BLaER1 (cell line): ENCODE results near the gene TSC2.
"Not testable (repeated sequence)": the region's sequence is repeated elsewhere in the genome, so short reads cannot be mapped to it uniquely, and the experiment has no call there.

Experiments used
- H3K27ac ChIP-seq: shearing (Covaris generic); formaldehyde crosslinking; 2 replicates; pipeline ENCODE4 v1.8.1; 2022
- H3K27me3 ChIP-seq: shearing (Covaris generic); formaldehyde crosslinking; 2 replicates; pipeline ENCODE4 v1.8.1; 2022
- H3K36me3 ChIP-seq: shearing (Covaris generic); formaldehyde crosslinking; 2 replicates; pipeline ENCODE4 v1.8.1; 2022
- H3K4me1 ChIP-seq: shearing (Covaris generic); formaldehyde crosslinking; 2 replicates; pipeline ENCODE4 v1.8.1; 2022
- H3K4me2 ChIP-seq: shearing (Covaris generic); formaldehyde crosslinking; 2 replicates; pipeline ENCODE4 v1.8.1; 2022
- H3K4me3 ChIP-seq: shearing (Covaris generic); formaldehyde crosslinking; 2 replicates; pipeline ENCODE4 v1.8.1; 2022
- H3K9ac ChIP-seq: shearing (Covaris generic); formaldehyde crosslinking; 2 replicates; pipeline ENCODE4 v1.8.1; 2022
- H3K9me3 ChIP-seq: shearing (Covaris generic); formaldehyde crosslinking; 2 replicates; pipeline ENCODE4 v1.8.1; 2022
- H4K20me1 ChIP-seq: shearing (Covaris generic); formaldehyde crosslinking; 2 replicates; pipeline ENCODE4 v1.8.1; 2022
- Cebpa-rat ChIP-seq: shearing (Covaris generic); IDR thresholded peaks from 2 replicates; pipeline ENCODE4 v1.8.1; 2022

The TSC2 gene

GRCh38 chr16:2095918-2096582 is 48.3 kb downstream of the TSC2 start:
- Histone ChIP-seq H4K20me1 (peaks cover 25% of the 10 kb centered on the region; the same call in 1 of the 2 replicates), H3K9ac (no peak overlapping the region), H3K36me3 (peaks cover 91% of the 10 kb centered on the region), H3K4me1 (0 out of 2 replicates have a peak, but pooled peaks cover 4% of the 10 kb centered on the region), H3K4me2 (no peak overlapping the region), H3K9me3 (no peaks in the 10 kb centered on the region), H3K27ac (no peak overlapping the region), H3K27me3 (no peaks in the 10 kb centered on the region), H3K4me3 (no peak overlapping the region)
- TF ChIP-seq Cebpa-rat = no peak

GRCh38 chr16:2096853-2097595 is 49.2 kb downstream of the TSC2 start:
- no peak overlapping the region for H3K27ac ChIP-seq
- H3K4me1 ChIP-seq = 0 out of 2 replicates have a peak, but pooled peaks cover 4% of the 10 kb centered on the region
- no peaks in the 10 kb centered on the region for H3K27me3 ChIP-seq
- H3K4me2 ChIP-seq = no peak overlapping the region
- no peak overlapping the region for H3K4me3 ChIP-seq
- no peak for TF ChIP-seq Cebpa-rat
- H3K9ac ChIP-seq = no peak overlapping the region
- peaks cover 89% of the 10 kb centered on the region for H3K36me3 ChIP-seq
- no peaks in the 10 kb centered on the region for H3K9me3 ChIP-seq
- H4K20me1 ChIP-seq = peaks cover 25% of the 10 kb centered on the region; the same call in 1 of the 2 replicates

GRCh38 chr16:2097689-2098088 is 49.9 kb downstream of the TSC2 start:
- H3K9me3 ChIP-seq, H3K4me3 ChIP-seq, H3K4me2 ChIP-seq, H3K9ac ChIP-seq, H3K27me3 ChIP-seq, H3K27ac ChIP-seq, H3K4me1 ChIP-seq: not testable (repeated sequence)
- H4K20me1 ChIP-seq = peaks cover 20% of the 10 kb centered on the region; the same call in 1 of the 2 replicates
- peaks cover 88% of the 10 kb centered on the region for H3K36me3 ChIP-seq

GRCh38 chr16:2101581-2101980 is 53.8 kb downstream of the TSC2 start:
- not testable (repeated sequence) for H3K4me3 ChIP-seq, H3K27ac ChIP-seq, H3K4me2 ChIP-seq, H3K4me1 ChIP-seq, H3K27me3 ChIP-seq, H4K20me1 ChIP-seq, H3K9ac ChIP-seq, H3K9me3 ChIP-seq
- H3K36me3 ChIP-seq = peaks cover 72% of the 10 kb centered on the region

GRCh38 chr16:2102471-2102870 is 54.7 kb downstream of the TSC2 start:
- H3K4me2 ChIP-seq = no peak overlapping the region
- no peak overlapping the region for H3K27ac ChIP-seq
- no peaks in the 10 kb centered on the region for H3K4me1 ChIP-seq
- no peak for TF ChIP-seq Cebpa-rat
- peaks cover 70% of the 10 kb centered on the region for H3K36me3 ChIP-seq
- no peaks in the 10 kb centered on the region for H3K9me3 ChIP-seq
- no peak overlapping the region for H3K4me3 ChIP-seq
- H3K27me3 ChIP-seq = no peaks in the 10 kb centered on the region
- 0 out of 2 replicates have a peak, but pooled peaks cover 5% of the 10 kb centered on the region for H4K20me1 ChIP-seq
- no peak overlapping the region for H3K9ac ChIP-seq

- H3K27ac ChIP-seq, H3K9ac ChIP-seq, H3K4me1 ChIP-seq, H3K4me2 ChIP-seq, H3K27me3 ChIP-seq, H3K9me3 ChIP-seq, H3K4me3 ChIP-seq: not testable (repeated sequence)
- H3K36me3 ChIP-seq = peaks cover 78% of the 10 kb centered on the region
- H4K20me1 ChIP-seq = 0 out of 2 replicates have a peak, but pooled peaks cover 19% of the 10 kb centered on the region
These were observed 56.7 kb downstream of the TSC2 start for GRCh38 chr16:2104464-2104863.

- not testable (repeated sequence) for H3K9ac ChIP-seq, H3K9me3 ChIP-seq, H3K4me2 ChIP-seq, H3K27ac ChIP-seq, H3K27me3 ChIP-seq, H3K4me3 ChIP-seq, H3K4me1 ChIP-seq
- H3K36me3 ChIP-seq = peaks cover 78% of the 10 kb centered on the region
- 0 out of 2 replicates have a peak, but pooled peaks cover 27% of the 10 kb centered on the region for H4K20me1 ChIP-seq
These were observed 57.5 kb downstream of the TSC2 start for GRCh38 chr16:2105291-2105690.

- H3K27me3 ChIP-seq, H3K4me1 ChIP-seq, H3K27ac ChIP-seq, H3K4me2 ChIP-seq, H3K9ac ChIP-seq, H3K9me3 ChIP-seq, H3K4me3 ChIP-seq: not testable (repeated sequence)
- 0 out of 2 replicates have a peak, but pooled peaks cover 32% of the 10 kb centered on the region for H4K20me1 ChIP-seq
- H3K36me3 ChIP-seq = peaks cover 78% of the 10 kb centered on the region
These were observed 58.0 kb downstream of the TSC2 start for GRCh38 chr16:2105769-2106168.

- not testable (repeated sequence) for H3K27ac ChIP-seq
- H3K36me3 ChIP-seq = peaks cover 78% of the 10 kb centered on the region
These were observed 58.4 kb downstream of the TSC2 start for GRCh38 chr16:2106211-2106610.

GRCh38 chr16:2107121-2107790 is 59.5 kb downstream of the TSC2 start:
- not testable (repeated sequence) for H3K9ac ChIP-seq, H3K4me2 ChIP-seq
- H3K36me3 ChIP-seq = peaks cover 82% of the 10 kb centered on the region

More at GRCh38 chr16:2106211-2106610, 58.4 kb downstream of the TSC2 start:
- not testable (repeated sequence) for H3K9me3 ChIP-seq, H3K4me1 ChIP-seq, H3K9ac ChIP-seq, H3K27me3 ChIP-seq, H3K4me2 ChIP-seq, H3K4me3 ChIP-seq
- H4K20me1 ChIP-seq = 0 out of 2 replicates have a peak, but pooled peaks cover 36% of the 10 kb centered on the region

GRCh38 chr16:2107791-2108125 is 60.0 kb downstream of the TSC2 start:
- H3K27me3 ChIP-seq, H3K4me1 ChIP-seq, H3K9ac ChIP-seq, H3K27ac ChIP-seq, H3K4me2 ChIP-seq, H3K4me3 ChIP-seq, H3K9me3 ChIP-seq: not testable (repeated sequence)
- peaks cover 82% of the 10 kb centered on the region for H3K36me3 ChIP-seq
- 0 out of 2 replicates have a peak, but pooled peaks cover 37% of the 10 kb centered on the region for H4K20me1 ChIP-seq

More at GRCh38 chr16:2107121-2107790, 59.5 kb downstream of the TSC2 start:
- H4K20me1 ChIP-seq = 0 out of 2 replicates have a peak, but pooled peaks cover 37% of the 10 kb centered on the region
- H3K27ac ChIP-seq, H3K27me3 ChIP-seq, H3K4me3 ChIP-seq, H3K9me3 ChIP-seq, H3K4me1 ChIP-seq: not testable (repeated sequence)

GRCh38 chr16:2108446-2109270 is 60.9 kb downstream of the TSC2 start:
- Histone ChIP-seq H3K36me3 (peaks cover 80% of the 10 kb centered on the region), H4K20me1 (0 out of 2 replicates have a peak, but pooled peaks cover 37% of the 10 kb centered on the region)
- not testable (repeated sequence) for H3K9ac ChIP-seq, H3K4me3 ChIP-seq, H3K4me2 ChIP-seq, H3K27me3 ChIP-seq, H3K27ac ChIP-seq, H3K9me3 ChIP-seq, H3K4me1 ChIP-seq

GRCh38 chr16:2109271-2109580 is 61.4 kb downstream of the TSC2 start:
- H3K4me3 ChIP-seq, H3K4me1 ChIP-seq, H3K27ac ChIP-seq, H3K9me3 ChIP-seq, H3K9ac ChIP-seq, H3K27me3 ChIP-seq, H3K4me2 ChIP-seq: not testable (repeated sequence)
- H4K20me1 ChIP-seq = peaks cover 42% of the 10 kb centered on the region; the same call in 1 of the 2 replicates
- peaks cover 85% of the 10 kb centered on the region for H3K36me3 ChIP-seq
